Measurements from ENCODE around the gene BACH2.
A peak's percentile ranks its signal among the peaks of the same experiment; 100 is the strongest.

The BACH2 gene

GRCh38 chr6:90021711-90022110 lies 274.9 kb downstream of the BACH2 start:
- no peak for DNase-seq

GRCh38 chr6:90020746-90021145 lies 275.9 kb downstream of the BACH2 start:
- no peak for DNase-seq

- no peak for DNase-seq
Observed at GRCh38 chr6:90019216-90019615, 277.4 kb downstream of the BACH2 start.

- DNase-seq, result no peak
Observed at GRCh38 chr6:90015883-90016282, 280.8 kb downstream of the BACH2 start.

- DNase-seq, result no peak
Observed at GRCh38 chr6:90008908-90009501, 287.6 kb downstream of the BACH2 start.

- DNase-seq, result no peak
Observed at GRCh38 chr6:90008189-90008907, 288.3 kb downstream of the BACH2 start.

GRCh38 chr6:90005048-90005827 lies 291.4 kb downstream of the BACH2 start:
- no peak for DNase-seq

- no peak for DNase-seq
Observed at GRCh38 chr6:90004511-90004910, 292.1 kb downstream of the BACH2 start.

- DNase-seq, result no peak
Observed at GRCh38 chr6:90003941-90004340, 292.7 kb downstream of the BACH2 start.

GRCh38 chr6:90003069-90003795 lies 293.4 kb downstream of the BACH2 start:
- DNase-seq, result no peak

- no peak for DNase-seq
Observed at GRCh38 chr6:90000864-90001731, 295.5 kb downstream of the BACH2 start.

- no peak for DNase-seq
Observed at GRCh38 chr6:89999945-90000825, 296.5 kb downstream of the BACH2 start.

- DNase-seq, result peak; percentile 56
Observed at GRCh38 chr6:89999154-89999553, 297.5 kb downstream of the BACH2 start.

GRCh38 chr6:89997456-89998445 lies 298.9 kb downstream of the BACH2 start:
- DNase-seq, result peak; percentile 38

GRCh38 chr6:89993411-89993810 lies 303.2 kb downstream of the BACH2 start:
- DNase-seq, result no peak

- DNase-seq, result no peak
Observed at GRCh38 chr6:89992818-89993217, 303.8 kb downstream of the BACH2 start.

GRCh38 chr6:89989742-89990141 lies 306.9 kb downstream of the BACH2 start:
- DNase-seq, result no peak

GRCh38 chr6:89987830-89988229 lies 308.8 kb downstream of the BACH2 start:
- DNase-seq, result no peak

- DNase-seq, result no peak
Observed at GRCh38 chr6:89987140-89987539, 309.5 kb downstream of the BACH2 start.

GRCh38 chr6:89986650-89987074 lies 310.0 kb downstream of the BACH2 start:
- peak; percentile 95 for DNase-seq
